ENCODE data around the gene SYNDIG1. TPM values are rescaled to one million over a fixed set of nuclear protein-coding genes. Genes with fewer than 3 reads are reported as not detected.
A peak's percentile ranks its signal among the peaks of the same experiment; 100 is the strongest.

SYNDIG1 gene
- total RNA-seq, 1 experiment from 2014 or later, result 5.4 TPM

- no peak overlapping the region for H2BK12ac ChIP-seq (ENCODE audit: insufficient read length, low read depth, low read length)
- H2AFZ ChIP-seq (ENCODE audit: low read length), result no peak overlapping the region
- no peak overlapping the region for H2BK5ac ChIP-seq (ENCODE audit: insufficient read length, low read length)
- DNase-seq, result peak; percentile 50
- H3K27me3 ChIP-seq (ENCODE audit: insufficient read depth, low read length), result peaks cover 11% of the 10 kb centered on the region; the same call in 1 of the 2 replicates
- peaks cover 58 to 59% of the 10 kb centered on the region in 2 experiments for H3K4me1 Mint-ChIP-seq
- no peaks in the 10 kb centered on the region; a peak in 3 of 5 replicates for H3K9me3 Mint-ChIP-seq
- H3K4ac ChIP-seq (ENCODE audit: low read depth, low read length), result no peak overlapping the region
- no peak overlapping the region for H4K91ac ChIP-seq (ENCODE audit: insufficient read length, low read depth, low read length)
- H3K23me2 ChIP-seq (ENCODE audit: insufficient read length, low read depth, low read length, poor library complexity, severe bottlenecking), result peaks cover 29% of the 10 kb centered on the region
- H3K4me3 Mint-ChIP-seq, result peak overlapping the region; percentile 78 to 91
- H2BK15ac ChIP-seq (ENCODE audit: low read depth, low read length), result no peak overlapping the region
- no peak overlapping the region for H3K27ac Mint-ChIP-seq
- H3K23ac ChIP-seq (ENCODE audit: insufficient read length, low read depth, low read length), result no peak overlapping the region
- no peak overlapping the region for H2BK120ac ChIP-seq (ENCODE audit: low read depth, low read length, poor library complexity, severe bottlenecking)
- no peak overlapping the region for H2BK20ac ChIP-seq (ENCODE audit: low read depth, low read length, poor library complexity, severe bottlenecking)
- no peak overlapping the region for H2AK5ac ChIP-seq (ENCODE audit: insufficient read length, low read length)
- no peak overlapping the region for H4K5ac ChIP-seq (ENCODE audit: insufficient read length, low read depth, low read length)
- H3K79me2 ChIP-seq (ENCODE audit: insufficient read depth, low read length), result no peaks in the 10 kb centered on the region; the same call in 1 of the 2 replicates
- no peaks in the 10 kb centered on the region for H3K79me1 ChIP-seq (ENCODE audit: insufficient read depth, low read depth, low read length, poor library complexity, severe bottlenecking)
- peak overlapping the region; percentile 20 for H3K9ac ChIP-seq (ENCODE audit: extremely low read depth, insufficient read length, low read length)
- H3K27ac ChIP-seq (ENCODE audit: insufficient read length, low read depth, low read length), result no peak overlapping the region
- no peaks in the 10 kb centered on the region for H4K20me1 ChIP-seq (ENCODE audit: control insufficient read depth, insufficient read depth, insufficient read length)
- no CpG with 5 or more reads among the region's 56 CpGs for WGBS (ENCODE audit: extremely low coverage, insufficient read length, low lambda C conversion rate)
- H3K18ac ChIP-seq (ENCODE audit: insufficient read length, low read depth, low read length), result no peak overlapping the region
- H4K8ac ChIP-seq (replicated peaks; ENCODE audit: insufficient read length, low read depth, low read length), result no peak overlapping the region
- no peaks in the 10 kb centered on the region for H3K9me3 ChIP-seq (ENCODE audit: control insufficient read depth, low read depth, low read length)
- H3K36me3 Mint-ChIP-seq (ENCODE audit: insufficient read depth in 1 of 3, low read depth in 3 of 3), result no peaks in the 10 kb centered on the region
- peaks cover 86% of the 10 kb centered on the region for H3K27me3 Mint-ChIP-seq (ENCODE audit: low read depth)
- H3K56ac ChIP-seq (ENCODE audit: insufficient read length, low read depth, low read length), result no peak overlapping the region
- peak overlapping the region; percentile 84 for H3K4me2 ChIP-seq (ENCODE audit: insufficient read depth, insufficient read length, low read length)
- TF ChIP-seq, protein P1, sequence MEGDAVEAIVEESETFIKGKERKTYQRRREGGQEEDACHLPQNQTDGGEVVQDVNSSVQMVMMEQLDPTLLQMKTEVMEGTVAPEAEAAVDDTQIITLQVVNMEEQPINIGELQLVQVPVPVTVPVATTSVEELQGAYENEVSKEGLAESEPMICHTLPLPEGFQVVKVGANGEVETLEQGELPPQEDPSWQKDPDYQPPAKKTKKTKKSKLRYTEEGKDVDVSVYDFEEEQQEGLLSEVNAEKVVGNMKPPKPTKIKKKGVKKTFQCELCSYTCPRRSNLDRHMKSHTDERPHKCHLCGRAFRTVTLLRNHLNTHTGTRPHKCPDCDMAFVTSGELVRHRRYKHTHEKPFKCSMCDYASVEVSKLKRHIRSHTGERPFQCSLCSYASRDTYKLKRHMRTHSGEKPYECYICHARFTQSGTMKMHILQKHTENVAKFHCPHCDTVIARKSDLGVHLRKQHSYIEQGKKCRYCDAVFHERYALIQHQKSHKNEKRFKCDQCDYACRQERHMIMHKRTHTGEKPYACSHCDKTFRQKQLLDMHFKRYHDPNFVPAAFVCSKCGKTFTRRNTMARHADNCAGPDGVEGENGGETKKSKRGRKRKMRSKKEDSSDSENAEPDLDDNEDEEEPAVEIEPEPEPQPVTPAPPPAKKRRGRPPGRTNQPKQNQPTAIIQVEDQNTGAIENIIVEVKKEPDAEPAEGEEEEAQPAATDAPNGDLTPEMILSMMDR (conservative IDR thresholded peaks at IDR 0.05), result no peak
- H3T11ph ChIP-seq (ENCODE audit: low read length), result no peak overlapping the region
- peaks cover 11% of the 10 kb centered on the region; the same call in 1 of the 2 replicates for H3K4me1 ChIP-seq (ENCODE audit: insufficient read depth, low read length)
- no peak overlapping the region for H3K14ac ChIP-seq (ENCODE audit: insufficient read depth, low read length)
Measured at GRCh38 chr20:24470746-24471582, 1.5 kb downstream of the SYNDIG1 start.
